NK-92 treated with Interleukin-12 subunit alpha and Interleukin-12 subunit beta, amount 100 ng/mL, for 24 hours (cell line): ENCODE results near the gene ADAMTS15.

Experiments
- DNase-seq: peaks from one replicate; lab custom pipeline; 2025; lab: John Stamatoyannopoulos, UW

The ADAMTS15 gene

GRCh38 chr11:130480711-130481140, 32.3 kb downstream of the ADAMTS15 start:
- DNase-seq: no peak

GRCh38 chr11:130483124-130483523, 34.7 kb downstream of the ADAMTS15 start:
- no peak for DNase-seq

GRCh38 chr11:130485983-130486382, 37.5 kb downstream of the ADAMTS15 start:
- DNase-seq: no peak

- DNase-seq: no peak
These were observed 38.0 kb downstream of the ADAMTS15 start for GRCh38 chr11:130486391-130486836.

- no peak for DNase-seq
These were observed 38.8 kb downstream of the ADAMTS15 start for GRCh38 chr11:130486987-130487923.

GRCh38 chr11:130487924-130488815, 39.7 kb downstream of the ADAMTS15 start:
- DNase-seq: no peak

GRCh38 chr11:130488848-130489584, 40.6 kb downstream of the ADAMTS15 start:
- no peak for DNase-seq

GRCh38 chr11:130489716-130490115, 41.3 kb downstream of the ADAMTS15 start:
- DNase-seq: no peak

- no peak for DNase-seq
These were observed 42.4 kb downstream of the ADAMTS15 start for GRCh38 chr11:130490682-130491449.

- DNase-seq: no peak
These were observed 49.7 kb downstream of the ADAMTS15 start for GRCh38 chr11:130498181-130498580.

- DNase-seq: no peak
These were observed 51.4 kb downstream of the ADAMTS15 start for GRCh38 chr11:130499828-130500227.

GRCh38 chr11:130504317-130504716, 55.9 kb downstream of the ADAMTS15 start:
- no peak for DNase-seq

GRCh38 chr11:130508913-130509312, 60.5 kb downstream of the ADAMTS15 start:
- no peak for DNase-seq

GRCh38 chr11:130509942-130510341, 61.5 kb downstream of the ADAMTS15 start:
- DNase-seq: no peak

- no peak for DNase-seq
These were observed 62.1 kb downstream of the ADAMTS15 start for GRCh38 chr11:130510407-130511006.

- DNase-seq: no peak
These were observed 63.3 kb downstream of the ADAMTS15 start for GRCh38 chr11:130511765-130512164.

- no peak for DNase-seq
These were observed 64.2 kb downstream of the ADAMTS15 start for GRCh38 chr11:130512662-130513061.

- no peak for DNase-seq
These were observed 64.7 kb downstream of the ADAMTS15 start for GRCh38 chr11:130513132-130513531.

- DNase-seq: no peak
These were observed 65.9 kb downstream of the ADAMTS15 start for GRCh38 chr11:130514316-130514715.

GRCh38 chr11:130514851-130515250, 66.4 kb downstream of the ADAMTS15 start:
- no peak for DNase-seq
